GM18499 (cell line): Measurements from ENCODE around the gene ZIC1.

Experiments used
- ATAC-seq: cut with Tn5 transposase; IDR thresholded peaks from one replicate; pipeline ENCODE4 v1.9.1; 2021; ENCODE audit warnings: moderate number of reproducible peaks; ENCODE audit not compliant: insufficient read depth, unreplicated experiment

The ZIC1 gene

DNA sequence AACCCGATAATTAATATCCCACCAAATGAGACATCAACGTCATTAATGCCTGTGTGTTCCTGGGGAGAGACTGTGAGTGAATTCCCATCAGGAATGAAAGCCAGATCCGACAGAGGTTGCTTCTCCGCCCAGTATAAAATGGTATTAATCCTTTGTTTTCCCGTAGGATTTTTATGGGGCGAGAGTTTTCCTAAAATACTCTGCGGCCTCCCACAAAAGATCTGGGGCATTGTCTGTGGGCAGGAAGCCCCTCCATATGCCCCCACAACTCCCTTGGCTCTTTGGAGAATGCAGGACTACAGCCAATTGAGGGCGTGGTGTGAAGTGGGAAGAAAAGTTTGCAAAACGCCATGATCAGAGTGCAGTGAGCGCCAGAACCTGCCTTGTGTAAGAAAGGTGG, 29.5 kb upstream of the ZIC1 start:
- ATAC-seq: no peak

DNA sequence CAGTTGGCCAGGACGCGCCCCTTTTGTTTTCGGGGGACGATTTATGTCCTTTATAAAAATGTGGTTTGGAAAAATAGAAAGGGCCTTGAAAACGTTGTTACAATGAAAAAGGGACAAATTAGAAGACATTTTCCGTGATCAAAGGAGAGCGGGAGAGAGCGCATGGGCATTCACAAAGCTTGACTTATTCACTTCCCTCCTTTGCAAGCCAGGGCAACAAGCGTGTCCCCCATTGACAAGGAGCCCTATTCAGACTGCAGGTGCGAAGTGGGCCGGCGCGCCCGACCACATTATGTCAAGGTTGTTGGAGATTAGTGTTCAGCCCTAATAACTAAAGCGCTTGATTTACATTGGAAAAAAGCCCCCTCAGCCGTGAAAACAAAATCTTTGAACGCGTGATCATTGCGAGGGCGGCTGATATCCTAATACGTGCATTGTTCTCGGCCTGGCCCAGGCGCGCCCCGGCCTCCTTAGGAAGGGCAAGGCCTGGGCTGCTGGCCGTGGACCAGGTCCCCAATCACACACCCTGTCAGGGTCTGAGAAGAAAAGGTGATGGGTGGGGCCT, 28.7 kb upstream of the ZIC1 start:
- no peak for ATAC-seq

DNA sequence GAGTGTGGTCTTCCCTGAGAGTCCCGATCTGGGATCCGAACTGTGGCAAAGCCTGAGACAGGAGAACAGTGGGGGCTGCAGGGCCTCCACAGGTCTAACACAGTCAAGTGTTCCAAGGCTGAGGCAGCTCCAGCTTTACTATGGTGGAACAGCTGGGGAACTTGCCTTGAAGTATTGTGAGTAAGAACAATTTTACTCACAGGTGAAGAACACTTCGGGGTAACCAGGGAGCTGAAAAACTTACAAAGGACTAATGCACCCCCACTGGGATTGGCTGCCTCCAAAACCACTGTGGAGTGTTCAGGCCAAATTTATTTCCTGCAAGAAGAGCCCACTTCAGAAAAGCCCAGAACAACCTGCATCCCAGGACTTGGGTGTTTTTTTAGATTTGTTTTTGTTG, 28.2 kb upstream of the ZIC1 start:
- ATAC-seq: no peak

DNA sequence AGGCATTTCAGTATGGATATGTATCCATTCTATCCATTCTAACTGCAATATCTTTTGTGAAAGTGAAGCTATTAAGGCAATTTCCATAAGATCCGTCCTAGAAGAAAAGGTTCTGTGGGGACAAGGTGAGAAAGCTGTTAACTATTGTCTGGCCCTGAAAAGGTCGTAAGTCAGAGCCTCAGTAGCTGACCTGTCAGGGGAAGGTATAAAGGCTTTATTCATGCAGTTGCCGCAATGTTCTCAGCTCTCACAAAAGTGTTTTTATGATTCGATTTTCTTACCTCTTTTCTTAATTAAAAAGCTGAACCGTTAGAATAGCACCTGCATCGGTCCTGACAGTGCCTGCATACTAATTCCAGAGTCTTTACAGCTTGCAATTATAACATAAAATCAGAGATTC, 27.6 kb upstream of the ZIC1 start:
- no peak for ATAC-seq

DNA sequence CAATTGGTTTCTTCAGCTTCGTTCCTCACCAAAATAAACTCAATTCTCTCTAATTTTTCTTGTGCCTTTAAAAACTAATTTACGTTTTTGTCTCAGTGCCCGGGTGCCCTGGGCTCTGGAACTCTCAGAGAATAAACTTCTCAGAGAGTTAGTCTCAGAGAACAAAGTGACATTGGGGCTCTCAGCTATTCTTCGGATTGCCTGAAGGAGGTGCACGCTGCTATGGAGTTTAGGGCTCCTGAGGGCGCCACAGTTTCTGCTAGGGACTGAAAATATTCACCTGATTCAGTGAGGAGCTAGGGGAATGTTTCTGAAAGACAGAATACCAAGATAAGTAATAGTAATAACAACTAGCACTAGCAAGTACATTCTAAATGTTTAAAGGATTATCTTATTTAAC, 25.5 kb upstream of the ZIC1 start:
- ATAC-seq: no peak

DNA sequence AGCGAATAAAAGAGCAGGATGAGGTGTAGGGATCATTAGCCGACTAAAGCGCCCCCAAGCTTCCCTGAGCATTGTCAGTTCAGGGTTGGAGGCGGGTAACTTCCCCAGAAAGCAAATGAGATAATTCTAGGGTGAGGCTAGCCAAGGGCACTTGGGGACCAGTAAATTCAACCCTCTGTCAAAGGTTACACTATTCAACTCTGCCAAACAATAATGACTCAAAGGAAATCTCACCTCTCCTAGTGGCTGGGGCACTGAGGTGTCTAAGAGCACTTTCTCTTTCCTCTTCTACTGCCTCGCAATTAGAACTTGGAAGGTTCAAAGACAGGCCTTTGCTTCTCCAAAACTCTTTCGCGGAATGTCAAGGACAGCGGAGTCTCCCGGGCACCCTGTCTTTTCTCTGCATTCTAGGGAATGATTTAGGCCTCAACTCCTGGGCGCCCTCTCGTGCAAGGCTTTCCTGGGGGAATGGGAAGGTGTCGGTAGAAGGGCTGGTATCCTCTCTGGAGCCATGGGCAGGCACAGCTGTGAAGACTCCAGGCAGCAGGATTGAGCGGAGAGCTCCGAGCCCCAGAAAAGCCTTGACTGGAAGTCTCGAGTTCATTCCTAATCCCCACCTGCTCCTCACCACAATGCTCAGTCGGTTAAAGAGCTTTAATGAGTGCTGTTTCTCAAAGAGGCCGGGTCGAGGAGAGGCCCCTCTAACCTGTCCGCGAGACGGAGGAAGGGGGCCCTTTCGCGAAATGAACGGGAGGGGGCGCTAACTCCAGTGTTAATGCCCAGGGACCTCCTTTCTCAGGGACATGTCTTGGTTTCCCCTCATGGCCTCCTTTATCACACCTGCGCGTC, 24.7 kb upstream of the ZIC1 start:
- ATAC-seq: no peak

DNA sequence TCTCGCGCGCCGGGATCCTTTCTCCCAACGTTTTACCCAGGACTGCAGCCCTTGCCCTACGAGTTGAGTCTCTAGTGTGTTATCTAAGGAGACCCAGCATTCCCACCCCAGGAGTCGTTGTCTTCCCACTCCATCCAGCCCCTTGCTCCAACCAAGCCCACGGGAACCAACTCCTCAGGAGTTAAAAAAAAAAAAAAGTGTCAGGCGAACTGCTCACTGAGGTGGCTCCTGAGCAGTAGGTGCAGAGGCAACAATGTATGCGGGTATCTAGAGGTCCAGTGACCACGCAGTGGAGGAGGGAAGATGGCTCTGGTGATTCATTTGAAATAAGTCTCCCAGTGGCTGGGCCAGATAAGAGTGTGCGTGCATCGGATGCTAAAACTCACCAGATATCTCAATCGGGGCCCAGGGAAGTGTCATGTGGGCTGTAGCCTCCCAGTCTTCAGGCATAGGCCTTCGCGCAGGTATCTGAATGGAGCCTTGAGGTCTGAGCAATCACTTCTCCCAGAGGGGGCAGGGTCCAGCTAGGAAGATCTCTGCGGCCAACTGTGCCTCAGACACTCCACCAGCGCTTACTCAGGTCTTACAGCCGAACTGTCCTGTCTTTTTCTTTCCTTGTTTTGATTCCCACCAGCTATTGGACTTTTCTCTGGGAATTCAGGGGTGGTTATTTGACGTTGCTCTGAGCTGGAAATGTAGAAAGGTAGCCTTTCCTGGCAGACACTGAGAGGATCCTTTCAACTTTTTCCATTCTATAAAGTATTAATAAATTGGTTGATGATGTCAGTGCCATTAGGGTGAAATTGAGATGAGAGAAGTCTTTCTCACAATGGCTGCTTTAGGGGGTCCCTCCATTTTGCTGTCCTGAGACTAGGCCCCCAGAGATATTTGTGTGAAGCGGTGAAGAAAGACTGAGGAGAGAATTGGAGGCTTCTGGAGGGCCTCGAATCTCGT, 23.8 kb upstream of the ZIC1 start:
- no peak for ATAC-seq

DNA sequence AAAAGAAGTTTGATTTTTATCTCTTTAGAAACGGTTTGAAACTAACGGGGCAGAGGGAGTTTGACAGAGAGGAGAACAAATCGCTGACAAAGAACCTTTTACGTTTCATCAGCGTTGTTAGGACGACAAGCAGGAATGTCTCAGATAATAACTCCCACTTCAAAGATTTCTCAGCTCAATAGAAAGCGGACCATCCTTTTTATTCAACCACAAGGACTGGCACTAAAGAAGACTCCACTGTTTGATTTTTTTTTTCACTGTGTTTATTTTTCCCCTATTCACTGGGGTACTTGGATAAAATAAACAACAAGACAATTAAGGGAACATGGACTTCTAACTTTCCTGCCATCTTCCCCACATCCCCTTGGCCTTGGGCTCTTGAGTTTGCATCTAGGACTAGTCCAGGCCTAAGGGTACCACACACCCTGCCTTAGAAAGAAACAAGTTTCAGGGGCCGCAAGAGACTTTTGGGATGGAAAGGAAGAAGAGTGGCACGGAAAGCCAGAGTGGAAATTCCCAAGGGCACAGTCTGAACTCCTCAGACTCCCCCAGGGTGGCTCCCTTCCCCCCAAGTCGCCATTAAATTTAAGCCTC, 21.8 kb upstream of the ZIC1 start:
- ATAC-seq: no peak

DNA sequence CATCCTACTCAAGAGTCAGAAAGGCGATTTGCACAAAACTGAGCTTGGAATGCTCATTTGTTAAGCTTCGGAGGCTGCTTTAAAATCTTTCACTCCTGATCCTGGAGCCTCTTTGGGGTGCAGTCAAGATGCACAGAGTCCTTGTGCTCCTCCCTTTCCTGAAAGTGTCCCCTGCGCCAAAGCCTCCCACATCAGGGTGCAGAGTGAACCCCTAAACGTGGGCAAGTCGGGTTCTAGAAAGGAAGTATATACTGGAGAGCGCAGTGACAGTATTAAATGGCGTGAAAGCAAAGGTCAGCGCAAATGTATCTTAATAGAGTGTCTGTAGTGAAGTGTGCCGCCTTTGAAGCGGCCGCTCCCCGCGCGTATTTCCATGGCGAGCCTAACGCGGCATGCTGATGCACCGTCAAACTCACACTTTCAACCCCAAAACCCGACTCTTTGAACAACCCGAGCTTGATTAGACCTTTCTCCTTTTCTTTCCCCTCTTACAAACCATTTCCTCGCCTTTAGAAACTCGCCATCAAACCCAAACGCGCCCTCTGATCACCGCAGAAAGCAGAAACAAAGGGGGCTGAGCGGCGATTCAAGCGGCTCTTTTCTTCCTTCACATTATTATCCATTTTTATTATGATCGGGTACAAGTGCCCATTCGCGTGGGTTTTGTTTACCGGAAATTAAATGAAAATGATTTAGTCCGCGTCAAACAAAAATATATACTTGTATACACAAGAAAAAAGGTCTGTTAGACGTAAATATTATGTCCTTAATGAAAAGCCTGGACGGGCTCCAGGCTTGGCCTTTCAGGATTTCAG, 21.1 kb upstream of the ZIC1 start:
- no peak for ATAC-seq

DNA sequence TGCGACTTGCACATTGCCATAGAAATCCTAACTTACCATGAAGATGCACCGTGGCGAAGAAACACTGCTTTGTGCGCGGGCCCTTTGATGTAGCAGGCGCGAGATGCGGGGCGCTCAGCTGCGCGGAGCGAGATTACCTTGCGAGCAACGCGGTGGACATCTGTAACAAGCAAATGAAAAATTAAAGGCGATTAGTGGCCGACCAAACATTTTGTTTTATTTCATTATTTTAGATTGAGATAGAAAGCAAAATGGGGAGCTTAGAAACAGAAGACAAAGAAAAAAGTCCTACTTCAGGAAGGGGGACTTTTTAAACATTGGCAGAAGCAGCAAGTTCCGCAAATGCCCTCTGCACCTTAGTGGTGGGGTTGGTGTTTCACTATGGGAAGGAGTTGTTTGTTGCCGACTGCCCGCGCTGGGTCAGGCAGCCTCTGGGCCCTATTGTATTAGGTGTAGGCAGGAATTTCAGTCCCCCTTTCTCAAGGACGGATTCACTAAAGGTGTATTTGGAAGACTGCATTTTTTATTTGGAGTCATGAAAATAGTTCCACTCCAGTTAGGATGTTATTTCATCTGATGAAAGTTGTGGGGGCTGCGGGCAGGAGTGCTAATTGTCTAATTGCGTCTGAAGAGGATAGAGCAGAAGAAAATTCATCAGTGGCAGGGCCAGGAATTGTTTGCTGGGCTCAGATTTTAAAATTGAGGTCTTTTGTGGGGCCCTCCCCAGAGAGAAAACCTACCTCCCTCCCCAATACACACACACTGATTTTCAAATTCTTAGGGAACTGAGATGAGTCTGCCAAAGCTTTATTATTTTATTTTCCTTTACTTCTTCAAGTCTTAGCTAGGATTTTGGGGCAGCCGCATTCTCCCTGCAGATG, 20.2 kb upstream of the ZIC1 start:
- no peak for ATAC-seq

DNA sequence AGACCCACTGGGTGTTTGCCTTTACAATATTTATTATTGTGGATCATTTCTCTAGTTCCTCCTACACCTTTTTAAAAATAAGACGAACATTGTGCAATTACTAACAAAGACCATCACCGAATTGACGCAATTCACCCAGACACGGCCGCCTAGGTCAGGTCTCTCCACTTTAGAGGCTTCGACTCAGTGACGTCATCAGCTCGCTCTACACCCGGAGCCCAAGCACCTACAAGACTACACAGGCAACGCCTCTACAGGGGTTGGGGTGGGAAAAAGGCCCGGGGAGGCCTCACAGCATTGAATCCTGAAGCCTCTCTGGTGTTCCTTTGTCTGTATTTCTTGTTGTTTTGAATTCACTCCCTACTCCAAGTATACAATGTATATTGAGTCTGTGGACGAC, 19.4 kb upstream of the ZIC1 start:
- ATAC-seq: no peak

DNA sequence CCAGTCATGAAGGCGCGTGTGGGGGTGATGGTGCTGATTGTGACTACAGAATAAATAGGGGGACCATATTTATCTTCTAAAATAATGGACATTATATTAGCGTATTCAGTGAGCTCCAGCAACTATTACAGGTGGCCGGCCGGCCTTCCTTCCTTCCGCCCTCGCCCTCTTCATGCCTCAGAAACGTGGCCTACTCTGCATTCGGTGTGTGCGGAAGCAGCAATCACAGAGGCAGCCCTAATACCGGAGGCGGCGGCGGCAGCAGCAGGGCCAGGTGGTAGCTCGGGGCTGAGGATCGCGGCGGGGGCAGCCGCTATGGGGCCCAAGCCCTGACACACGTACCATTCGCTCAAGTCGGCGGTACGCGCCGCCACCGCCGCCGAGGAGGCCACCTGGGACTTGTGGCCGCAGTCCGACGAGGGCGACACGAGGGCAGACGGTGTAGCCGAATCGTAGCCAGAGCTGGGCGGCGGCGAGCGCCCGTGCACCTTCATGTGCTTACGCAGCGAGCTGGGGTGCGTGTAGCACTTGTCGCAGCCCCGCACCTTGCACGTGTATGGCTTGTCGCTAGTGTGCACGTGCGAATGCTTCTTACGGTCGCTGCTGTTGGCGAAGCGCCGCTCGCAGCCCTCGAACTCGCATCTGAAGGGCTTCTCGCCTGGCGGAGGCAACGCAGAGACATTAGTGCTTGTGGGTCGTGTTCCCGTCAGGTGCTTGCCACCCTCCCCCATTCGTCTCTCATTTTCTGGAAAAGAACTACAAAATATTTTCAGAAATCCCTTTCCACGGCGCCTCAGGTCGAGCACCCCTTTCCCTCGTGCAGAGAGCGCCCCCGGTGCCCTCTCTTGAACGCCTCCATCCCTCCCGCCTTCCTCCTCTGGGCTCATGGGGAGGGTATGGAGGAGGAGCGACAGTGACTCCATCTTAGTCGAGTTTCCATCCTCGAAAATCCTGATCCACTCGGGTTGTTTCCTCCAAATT, 18.3 kb upstream of the ZIC1 start:
- ATAC-seq: no peak

DNA sequence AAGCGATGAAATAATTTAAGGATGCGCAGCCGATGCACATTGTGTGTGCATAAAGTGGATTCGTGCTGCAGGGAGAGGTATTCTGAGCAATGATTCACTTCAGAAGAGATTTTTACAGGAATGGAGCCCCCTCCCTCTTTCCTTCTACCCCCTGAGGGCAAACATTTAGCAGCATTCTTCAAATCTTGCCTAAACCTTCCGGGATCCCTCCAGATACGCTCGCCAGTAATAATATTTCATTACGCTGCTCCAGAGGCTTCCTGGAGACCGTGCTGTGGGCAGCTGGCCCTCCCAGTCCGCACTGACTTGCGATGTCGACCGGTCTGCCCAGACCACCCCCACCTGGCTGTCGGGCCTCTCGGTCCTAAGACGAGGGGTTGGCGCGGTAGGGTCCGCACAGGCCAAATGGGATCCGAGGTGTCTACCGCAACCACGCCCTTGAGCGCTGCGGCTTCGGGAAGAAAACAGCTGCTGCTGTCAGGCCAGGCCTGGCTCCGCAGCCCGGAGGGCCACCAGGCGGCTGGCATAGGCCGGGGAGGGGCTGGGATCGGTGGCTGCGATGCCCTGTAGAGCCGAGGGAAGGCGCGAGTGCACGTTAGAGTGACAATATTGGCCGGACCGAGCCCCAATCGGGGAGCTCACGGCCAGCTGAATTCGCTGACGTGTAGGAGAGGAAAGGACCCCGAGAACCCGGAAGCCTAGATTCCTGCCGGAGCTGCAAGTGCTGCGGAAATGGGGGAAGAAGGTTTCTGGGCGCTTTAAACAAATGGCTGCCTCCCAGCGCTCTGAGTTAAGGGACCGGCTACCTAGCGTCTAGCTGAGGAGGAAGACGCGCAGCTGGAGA, 17.2 kb upstream of the ZIC1 start:
- no peak for ATAC-seq

DNA sequence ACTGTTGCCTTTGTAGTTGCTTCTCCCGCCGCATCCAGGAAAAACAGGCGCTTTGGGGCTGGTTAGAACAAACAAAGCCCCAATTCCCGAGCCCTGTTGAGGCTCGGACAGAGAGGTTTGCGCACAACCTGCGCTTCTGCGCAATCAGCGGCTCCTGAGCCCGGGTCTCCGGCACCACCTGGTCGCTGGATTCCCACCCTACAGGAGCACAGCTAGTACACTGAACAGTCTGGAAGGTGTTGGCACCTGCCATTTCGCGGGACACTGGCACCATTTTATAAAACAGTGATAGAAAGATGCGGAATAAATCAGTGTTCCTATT, 16.6 kb upstream of the ZIC1 start:
- no peak for ATAC-seq

DNA sequence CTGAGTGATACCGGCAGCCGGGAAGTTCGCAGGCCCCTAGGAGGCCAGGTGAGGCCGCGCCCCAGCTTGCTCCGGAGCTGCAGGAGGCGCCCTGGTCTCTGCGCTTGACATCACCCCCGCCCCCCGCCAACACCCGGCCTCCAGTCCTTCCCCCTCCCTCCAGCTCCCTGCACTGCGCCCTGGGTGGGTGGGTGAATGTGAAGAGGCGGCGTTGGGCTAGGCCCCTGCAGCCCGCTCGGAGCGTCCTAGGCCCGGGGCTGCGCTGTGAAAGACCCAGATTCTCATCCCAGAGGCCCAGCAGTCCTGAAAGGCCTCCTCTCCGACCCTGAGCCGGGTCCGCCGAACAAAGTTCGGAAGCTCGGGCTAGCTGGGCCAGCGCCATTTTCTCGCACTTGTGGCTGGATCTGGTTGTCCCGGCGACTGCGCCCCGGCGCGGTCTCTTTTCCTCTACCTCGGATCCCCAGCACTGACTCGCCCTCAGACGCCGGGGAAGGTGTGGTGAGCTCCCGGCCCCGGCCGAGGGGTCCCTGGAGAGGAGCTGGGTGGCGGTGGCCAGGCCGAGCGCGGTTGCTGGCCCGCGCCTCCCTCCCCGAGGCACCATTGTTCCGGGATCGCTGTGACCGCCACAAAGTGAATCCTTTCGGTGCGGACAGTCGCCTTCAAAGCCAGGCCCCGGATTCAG, 15.8 kb upstream of the ZIC1 start:
- ATAC-seq: no peak
